SK-MEL-5 (cell line): ENCODE measurements around the gene TIPARP. TPM values are rescaled to one million over a fixed set of nuclear protein-coding genes. Genes with fewer than 3 reads are reported as not detected.
A peak's percentile ranks its signal among the peaks of the same experiment; 100 is the strongest.
"Not testable (repeated sequence)": the region's sequence is repeated elsewhere in the genome, so short reads cannot be mapped to it uniquely, and the experiment has no call there.

Experiments used
- DNase-seq: peaks from one replicate; pipeline ENCODE4 v3.0.0-alpha.2; 2016; ENCODE audit warnings: low read depth, low spot score
- in situ Hi-C: cut with HindIII; loops from 2 replicates; pipeline ENCODE4 v1.10.0; 2016; ENCODE audit warnings: low sequenced_read_pairs, high pct_unique_total_duplicates, low pct_unique_long_range_greater_than_20kb
- total RNA-seq: library from RNA; depleted of rRNA; stranded (reverse); fragments of >200 nt; shearing (Covaris generic); gene quantifications from 2 replicates; pipeline ENCODE4 v1.2.3, GENCODE V29; 2014

TIPARP gene
- total RNA-seq, 1 experiment from 2014 or later: 17.7 TPM

DNA sequence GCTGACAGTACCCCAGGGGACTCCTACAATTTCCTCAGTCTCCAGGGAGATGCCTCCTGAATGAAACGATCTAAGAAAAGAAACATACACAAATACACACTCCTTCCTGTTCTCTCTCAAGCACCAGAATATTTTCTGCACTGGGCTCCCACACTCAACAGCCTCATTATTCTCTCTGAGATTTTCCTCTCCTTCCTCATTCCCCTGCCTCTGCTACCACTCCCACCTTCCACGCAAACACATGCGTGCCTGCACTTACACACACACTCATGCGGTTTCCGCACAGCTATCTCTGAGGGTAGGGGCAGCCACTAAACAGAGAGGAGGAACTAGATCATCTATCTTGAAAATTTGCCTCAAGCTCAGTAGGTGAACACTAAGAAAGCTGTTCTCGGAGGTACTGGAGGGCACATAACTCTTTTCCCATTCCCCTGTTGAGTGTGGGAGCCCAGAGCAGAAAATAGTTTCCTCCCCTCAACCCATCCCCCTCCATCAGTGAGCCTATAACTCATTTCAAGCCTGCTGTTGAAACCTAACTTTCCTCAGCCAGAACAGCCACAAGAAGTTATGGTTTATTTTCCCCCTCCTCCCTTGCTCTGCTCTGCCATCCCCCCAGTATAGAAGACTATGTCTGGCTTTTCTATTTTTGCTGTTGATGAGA is 30.5 kb upstream of the TIPARP start:
- in situ Hi-C loops: no loop called here
- peak; percentile 59 for DNase-seq

DNA sequence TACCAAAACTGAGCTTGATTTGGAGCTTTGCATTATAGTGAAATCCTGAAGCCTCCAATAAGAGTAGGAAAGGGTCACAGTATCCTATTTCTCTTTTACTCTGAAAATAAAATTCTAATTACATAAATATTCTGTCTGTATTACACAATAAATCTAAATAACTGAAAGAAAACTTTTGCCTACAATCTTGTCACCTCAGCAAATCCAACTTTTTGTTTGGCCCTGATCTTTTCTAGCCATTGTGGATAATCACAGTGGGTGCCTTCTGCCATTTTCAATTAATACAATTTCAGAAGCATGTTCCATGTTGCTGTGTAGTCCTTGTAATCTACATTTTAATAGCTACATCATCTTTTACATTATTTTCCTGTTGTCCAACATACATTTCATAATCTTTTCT is 29.4 kb upstream of the TIPARP start:
- in situ Hi-C loops: no loop called here
- DNase-seq: no peak

DNA sequence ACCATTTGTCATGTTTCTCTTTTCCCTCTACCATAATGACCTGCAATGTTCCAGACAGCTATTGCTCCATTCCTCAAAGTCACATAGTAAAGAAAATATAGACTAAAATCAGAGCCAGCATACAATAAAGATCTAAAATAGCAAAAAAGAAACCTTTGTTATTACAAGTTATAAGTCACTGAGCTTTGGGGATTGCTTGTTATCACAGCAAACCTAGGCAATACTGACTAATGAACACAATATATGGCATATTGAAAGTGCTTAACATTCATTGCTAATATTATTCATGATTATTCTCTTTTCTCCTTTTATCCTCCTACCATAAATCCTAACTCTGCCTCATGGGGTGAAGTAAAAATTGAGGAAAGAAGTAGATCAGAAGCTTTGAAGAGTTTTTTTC is 27.4 kb upstream of the TIPARP start:
- DNase-seq: no peak
- in situ Hi-C loops: no loop called here

DNA sequence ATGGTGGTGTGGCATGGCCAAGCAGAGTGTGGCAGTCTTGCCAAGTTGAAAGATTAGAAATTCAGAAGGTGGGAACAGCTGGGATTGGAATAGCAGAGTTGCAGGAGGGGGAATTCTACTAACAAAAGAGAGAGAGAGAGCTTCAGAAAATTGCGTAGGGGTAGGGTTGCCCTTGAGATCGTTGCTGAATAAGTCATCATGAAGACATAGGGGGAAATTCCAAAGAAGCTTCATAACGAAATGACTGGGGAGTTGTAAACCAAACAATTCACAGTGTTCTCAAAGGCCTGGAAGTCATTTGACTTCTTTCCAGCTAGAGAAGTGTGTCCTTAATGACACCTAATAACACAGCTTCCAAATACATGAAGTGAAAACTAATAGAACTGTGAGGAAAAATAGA is 26.3 kb upstream of the TIPARP start:
- no peak for DNase-seq
- in situ Hi-C loops: no loop called here

DNA sequence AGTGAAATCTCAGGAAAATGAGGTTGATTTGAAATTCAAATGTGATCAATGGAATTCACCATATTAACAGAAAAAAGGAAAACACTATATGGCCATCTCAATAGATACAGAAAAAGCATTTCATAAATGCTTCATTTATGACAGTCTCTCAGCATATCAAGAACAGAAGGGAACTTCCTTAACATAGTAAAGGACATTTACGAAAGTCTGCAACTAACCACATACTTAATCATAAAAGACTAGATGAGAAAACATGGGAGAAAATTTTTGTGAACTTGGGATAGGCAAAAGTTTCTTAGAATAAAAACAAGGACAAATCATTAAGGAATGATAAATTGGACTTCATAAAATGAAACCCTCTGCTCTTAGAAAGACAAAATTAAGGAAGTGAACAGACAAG is 24.7 kb upstream of the TIPARP start:
- no peak for DNase-seq
- in situ Hi-C loops: no loop called here

DNA sequence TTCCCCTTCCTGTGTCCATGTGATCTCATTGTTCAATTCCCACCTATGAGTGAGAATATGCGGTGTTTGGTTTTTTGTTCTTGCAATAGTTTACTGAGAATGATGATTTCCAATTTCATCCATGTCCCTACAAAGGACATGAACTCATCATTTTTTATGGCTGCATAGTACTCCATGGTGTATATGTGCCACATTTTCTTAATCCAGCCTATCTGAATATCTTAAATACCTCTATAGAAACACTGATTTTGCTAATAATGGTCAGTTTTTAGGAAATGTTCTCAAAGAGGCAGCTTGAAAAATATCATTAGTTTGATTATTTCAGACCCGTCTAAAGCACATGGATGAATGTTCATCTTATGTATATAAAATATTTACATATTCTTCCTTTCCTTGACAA is 21.7 kb upstream of the TIPARP start:
- in situ Hi-C loops, DNase-seq: not testable (repeated sequence)

DNA sequence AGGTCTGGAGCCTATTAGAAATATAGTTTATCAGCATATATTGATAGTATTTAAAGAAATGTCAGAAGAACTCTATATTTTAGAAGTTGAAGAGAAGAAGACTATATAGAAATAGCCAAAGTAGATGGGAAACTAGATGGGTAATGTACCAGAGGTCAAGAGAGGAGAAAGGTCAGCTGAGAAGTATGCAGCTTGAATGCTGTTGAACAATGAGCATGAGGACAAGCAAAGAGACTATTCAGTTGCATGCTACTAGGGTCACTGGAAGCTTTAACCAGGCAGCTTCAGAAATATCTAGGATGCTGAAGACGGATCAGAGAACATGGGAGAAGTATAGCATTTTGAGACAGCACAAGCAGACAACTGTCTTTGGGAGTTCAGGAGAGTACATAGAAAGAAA is 19.6 kb upstream of the TIPARP start:
- in situ Hi-C loops: no loop called here
- no peak for DNase-seq

DNA sequence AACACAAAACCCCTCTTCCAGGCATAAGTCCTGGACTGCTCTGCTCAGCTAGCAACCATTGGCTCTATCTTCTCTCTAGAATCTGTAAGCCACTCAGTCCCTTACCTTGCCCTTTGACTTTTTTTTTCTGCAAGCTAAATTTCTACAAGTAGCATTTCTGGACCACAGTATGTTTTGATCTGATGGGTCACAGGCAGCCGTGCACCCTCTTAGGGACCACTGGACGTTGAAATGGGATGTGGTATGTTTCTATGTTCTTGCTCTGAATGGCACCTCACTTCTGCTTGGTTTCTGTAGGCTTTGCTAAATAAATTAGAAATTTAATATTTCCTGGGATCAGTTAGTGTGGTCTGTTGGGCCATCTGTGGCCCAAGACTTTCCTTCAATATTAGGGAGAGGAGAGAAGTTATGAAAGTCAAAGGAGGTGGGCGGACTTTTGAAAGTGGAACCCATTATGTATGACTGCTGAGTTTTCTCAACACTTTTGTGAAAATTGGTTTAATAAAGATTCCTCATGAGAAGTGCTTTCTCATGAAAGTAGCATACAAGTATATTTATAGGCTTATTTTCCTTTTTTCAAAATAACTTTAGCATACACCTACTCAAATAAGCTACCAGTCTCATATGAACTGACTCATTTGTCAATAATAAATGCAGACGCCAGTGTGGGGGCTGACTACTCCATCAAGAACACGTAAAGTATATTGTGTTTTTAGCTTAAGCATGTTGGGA is 18.4 kb upstream of the TIPARP start:
- no peak for DNase-seq
- in situ Hi-C loops: no loop called here

DNA sequence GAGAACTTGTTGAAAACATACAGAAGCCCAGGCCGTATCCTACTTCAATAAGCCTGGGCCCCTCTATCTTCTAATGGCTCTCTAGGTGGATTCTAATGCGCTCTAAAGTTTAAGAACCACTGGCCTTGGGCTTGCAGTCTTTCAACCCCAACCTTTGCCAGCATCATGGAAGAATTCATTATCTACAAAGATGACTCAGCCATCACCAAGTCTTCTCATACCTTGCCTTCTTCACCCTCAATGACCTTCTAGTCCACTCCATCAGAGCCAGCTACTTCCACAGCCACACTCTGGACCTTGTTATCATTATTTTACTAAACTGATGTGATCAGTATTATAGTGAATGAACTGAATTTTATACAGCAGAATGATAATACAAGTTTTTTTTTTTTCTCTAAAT is 16.9 kb upstream of the TIPARP start:
- DNase-seq: no peak
- in situ Hi-C loops: no loop called here

DNA sequence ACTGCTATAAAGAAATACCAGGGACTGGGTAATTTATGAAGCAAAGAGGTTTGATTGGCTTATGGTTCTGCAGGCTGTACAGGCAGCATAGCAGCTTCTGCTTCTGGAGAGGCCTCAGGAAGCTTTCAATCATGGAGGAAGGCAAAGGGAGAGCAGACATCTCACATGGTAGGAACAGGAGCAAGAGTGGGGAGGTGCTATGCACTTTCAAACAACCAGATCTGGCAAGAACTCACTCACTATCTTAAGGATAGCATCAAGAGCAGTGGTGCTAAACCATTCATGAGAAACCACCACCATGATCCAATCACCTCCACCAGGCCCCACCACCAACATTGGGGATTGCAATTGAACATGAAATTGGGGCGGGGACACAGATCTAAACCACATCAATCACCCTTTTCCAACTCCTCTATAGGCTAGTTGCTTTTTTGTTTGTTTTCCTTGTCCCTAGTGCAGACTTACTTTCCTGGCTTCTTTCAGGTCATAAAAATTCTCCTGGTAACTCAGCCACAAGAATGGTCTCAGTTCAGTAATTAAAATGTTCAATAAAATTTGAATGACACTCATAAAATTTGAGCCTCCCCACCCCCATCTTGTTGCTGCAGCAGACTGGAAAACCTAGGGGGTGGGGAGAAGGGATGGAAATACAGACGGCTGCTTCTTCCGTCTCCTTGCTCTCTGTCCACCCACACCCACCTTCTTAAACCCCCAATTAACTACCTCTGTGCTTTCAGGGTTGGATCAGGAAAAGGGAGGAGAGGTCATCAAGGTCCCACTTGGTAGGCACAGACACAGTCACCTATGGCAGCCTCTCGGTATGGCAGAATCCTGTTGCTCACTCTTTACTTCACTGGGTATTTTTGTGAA is 16.3 kb upstream of the TIPARP start:
- in situ Hi-C loops: no loop called here
- DNase-seq: no peak

DNA sequence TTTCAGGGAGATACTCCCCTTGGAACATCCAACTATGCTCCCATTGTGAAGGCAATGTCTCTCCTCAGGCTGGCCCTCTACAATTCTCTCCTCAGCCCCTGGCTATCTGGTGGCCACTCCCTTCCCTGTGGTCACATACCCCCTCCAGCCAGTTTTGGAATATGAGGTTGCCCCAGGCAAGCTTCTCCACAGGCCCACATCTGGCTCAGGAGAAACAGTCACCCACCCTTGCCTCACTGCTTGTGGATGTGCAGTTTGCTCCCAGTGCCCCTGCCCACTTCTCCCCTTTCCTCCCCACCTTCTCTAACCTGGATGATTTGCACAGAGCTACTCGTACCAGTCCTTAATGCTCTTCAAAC is 15.7 kb upstream of the TIPARP start:
- in situ Hi-C loops: no loop called here
- no peak for DNase-seq

DNA sequence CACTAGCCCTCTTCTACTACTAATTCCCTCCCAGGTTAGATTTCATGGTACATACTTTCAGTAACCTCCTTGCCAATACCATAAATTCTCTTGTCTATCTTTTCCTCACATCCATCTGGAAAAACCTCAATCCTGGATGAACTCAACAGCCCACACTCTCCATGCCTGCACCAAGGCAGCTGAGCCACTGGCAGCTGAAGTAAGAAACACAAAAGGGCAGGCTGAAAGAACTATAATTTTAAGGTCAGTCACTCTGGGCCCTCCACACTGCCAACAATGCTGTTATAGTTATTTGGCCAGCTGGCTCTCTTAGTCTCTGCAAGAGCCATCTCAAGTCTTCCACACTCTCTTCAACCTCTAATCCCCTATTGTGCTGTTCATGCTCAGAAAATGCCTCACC is 15.1 kb upstream of the TIPARP start:
- in situ Hi-C loops: no loop called here
- no peak for DNase-seq

DNA sequence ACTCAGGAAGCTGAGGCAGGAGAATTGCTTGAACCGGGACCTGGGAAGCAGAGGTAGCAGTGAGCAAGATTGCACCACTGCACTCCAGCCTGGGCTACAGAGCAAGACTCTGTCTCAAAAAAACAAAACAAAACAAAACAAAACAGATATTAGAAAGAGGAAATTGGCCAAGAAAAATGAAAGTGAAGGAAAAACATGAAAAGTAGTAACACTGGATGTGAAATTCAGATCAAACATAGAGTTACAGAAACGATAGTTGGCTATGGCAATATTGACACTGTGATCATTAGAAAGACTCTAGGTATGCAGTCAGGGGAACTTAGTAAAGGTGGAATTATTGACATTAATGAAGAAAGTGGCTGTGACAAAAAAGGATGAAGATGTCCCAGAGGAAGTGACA is 13.2 kb upstream of the TIPARP start:
- DNase-seq: no peak
- in situ Hi-C loops: no loop called here

DNA sequence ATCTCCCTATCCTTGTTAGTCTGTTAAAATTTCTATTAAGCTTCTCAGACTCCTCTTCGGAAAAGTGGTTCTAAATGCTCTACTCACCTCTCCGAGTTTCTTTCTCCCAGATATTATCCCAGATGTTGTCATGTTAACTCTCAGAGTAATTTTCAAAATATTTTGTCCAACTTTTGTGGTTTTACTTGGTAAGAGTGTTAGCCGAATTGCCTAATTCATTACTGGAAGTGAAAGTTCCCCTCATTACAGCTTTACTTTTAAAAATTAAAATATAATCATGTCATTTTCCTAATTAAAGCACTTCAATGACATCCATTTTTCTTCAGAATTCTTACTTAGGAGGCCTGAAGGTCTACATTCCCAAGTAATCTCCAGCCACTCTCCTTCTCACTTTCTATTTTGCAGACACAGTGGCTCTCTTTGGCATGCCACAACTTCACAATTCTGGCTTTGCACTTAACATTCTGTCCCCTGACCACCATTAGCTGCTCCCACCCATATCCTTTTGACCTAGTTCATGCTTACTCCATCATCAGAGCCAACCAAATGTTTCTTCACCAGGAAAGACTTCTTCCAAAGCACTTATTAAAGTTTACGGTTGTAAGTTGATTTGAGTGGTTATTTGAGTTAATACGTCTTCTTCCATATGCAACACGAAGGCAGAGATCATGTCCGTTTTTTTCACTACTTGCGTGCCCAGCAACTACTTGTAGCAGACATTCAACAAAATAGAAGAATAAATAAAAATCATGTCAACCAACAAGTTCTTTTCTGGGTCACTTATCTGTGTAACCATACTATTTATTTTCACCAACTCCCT is 10.2 kb upstream of the TIPARP start:
- no peak for DNase-seq
- in situ Hi-C loops: no loop called here

DNA sequence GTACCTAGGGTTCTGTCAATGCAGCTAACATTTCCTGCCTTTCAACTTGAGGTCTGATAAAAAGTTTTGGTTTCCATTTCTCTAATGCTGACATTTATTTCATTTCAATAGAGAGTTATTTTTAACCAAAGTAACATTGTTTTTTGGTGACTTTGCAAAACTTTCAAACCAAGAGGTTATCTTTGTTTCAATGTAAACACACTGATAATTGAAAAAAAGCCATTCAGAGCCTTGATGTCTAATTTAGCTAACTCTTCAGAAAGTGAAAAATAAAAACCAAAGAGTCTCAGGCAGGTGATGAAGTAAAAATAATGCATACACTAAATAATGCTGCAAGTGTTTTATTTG is 9.6 kb upstream of the TIPARP start:
- DNase-seq: no peak
- in situ Hi-C loops: no loop called here

DNA sequence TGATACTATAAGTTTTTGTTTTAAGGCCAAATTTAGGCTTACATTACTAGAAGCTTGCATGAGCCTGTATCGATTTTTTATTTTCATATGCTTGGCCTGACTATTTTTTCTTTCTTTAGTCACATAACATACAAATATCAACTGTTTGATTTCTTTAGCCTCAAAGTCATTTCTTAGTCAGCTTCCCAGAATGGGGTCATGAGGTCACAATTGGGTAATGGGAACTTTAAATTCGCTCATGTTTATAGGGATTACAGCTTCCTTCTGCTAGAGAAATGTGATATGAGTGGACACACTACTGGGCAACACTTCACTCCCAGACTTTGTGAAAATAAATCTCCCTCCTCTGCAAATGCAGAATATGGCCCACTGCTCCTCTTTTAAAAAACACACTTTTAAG is 9.1 kb upstream of the TIPARP start:
- in situ Hi-C loops: no loop called here

DNA sequence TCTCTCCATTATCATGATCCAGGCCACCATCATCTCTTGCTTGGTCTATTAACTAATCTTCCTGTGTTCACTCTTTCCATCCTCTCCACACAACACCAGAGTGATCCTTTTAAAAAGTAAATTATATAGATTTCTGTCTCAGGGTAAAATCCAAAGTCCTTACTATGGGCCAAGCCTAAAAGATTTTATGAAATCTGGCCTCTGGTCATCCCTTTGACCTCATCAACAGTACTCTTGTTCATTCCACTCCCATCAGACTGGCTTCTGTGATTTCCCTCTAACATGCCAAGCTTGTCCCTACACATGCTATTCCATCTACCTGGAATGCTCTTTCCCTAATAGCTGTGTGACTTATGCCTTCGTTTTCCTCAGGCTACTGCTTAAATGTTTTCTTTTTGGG is 8.3 kb upstream of the TIPARP start:
- no peak for DNase-seq
- in situ Hi-C loops: no loop called here

More for the DNA sequence above, 9.1 kb upstream of the TIPARP start:
- no peak for DNase-seq
